Fibroblast of pulmonary artery (primary cell): ENCODE data around the gene COL7A1.

Experiments
- DNase-seq: peaks from one replicate; pipeline ENCODE4 v3.0.0-alpha.2; 2010; ENCODE audit warnings: low read depth
- H3K4me3 ChIP-seq: replicated peaks from 2 replicates; pipeline ENCODE4 v1.5.1; 2011; ENCODE audit warnings: low read depth, mild to moderate bottlenecking, control low read depth, low read length, moderate library complexity
- CTCF ChIP-seq: IDR thresholded peaks from 2 replicates; pipeline ENCODE4 v1.5.1; 2011; ENCODE audit warnings: mild to moderate bottlenecking, control low read depth, low read length, inconsistent platforms; ENCODE audit errors: missing control alignments

The COL7A1 gene

GRCh38 chr3:48591436-48591835, 3.7 kb downstream of the COL7A1 start:
- no peak overlapping the region for H3K4me3 ChIP-seq
- TF ChIP-seq CTCF: no peak
- DNase-seq: no peak

- no peak for TF ChIP-seq CTCF
- DNase-seq: no peak
- H3K4me3 ChIP-seq: no peak overlapping the region
Observed at GRCh38 chr3:48588230-48588629, 6.9 kb downstream of the COL7A1 start.

- no peak for DNase-seq
- TF ChIP-seq CTCF: no peak
- H3K4me3 ChIP-seq: no peak overlapping the region
Observed at GRCh38 chr3:48587686-48588085, 7.4 kb downstream of the COL7A1 start.

GRCh38 chr3:48585411-48585810, 9.7 kb downstream of the COL7A1 start:
- no peak overlapping the region for H3K4me3 ChIP-seq
- no peak for TF ChIP-seq CTCF
- no peak for DNase-seq

DNA sequence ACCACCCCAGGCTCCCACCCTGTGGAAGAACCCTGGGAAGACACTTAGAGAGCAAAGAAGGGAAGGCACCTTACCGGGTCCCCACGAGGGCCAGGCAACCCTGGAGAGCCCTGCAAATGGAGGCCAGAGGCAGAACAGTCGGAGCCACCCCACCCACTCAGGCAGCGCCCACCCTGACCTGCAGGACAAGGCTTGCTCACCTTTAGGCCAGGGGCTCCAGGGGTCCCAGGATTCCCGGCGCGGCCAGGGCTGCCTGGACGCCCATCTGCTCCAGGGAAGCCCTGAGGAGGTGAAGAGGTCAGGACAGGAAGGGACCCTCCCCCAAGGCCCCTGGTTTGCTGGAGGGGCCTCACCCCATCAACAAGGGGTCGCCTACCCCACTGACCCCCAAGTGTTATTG, 10.3 kb downstream of the COL7A1 start:
- TF ChIP-seq CTCF: no peak
- no peak overlapping the region for H3K4me3 ChIP-seq
- DNase-seq: no peak

- H3K4me3 ChIP-seq: no peak overlapping the region
- no peak for DNase-seq
- TF ChIP-seq CTCF: no peak
Observed at GRCh38 chr3:48581621-48582481, 13.3 kb downstream of the COL7A1 start.

DNA sequence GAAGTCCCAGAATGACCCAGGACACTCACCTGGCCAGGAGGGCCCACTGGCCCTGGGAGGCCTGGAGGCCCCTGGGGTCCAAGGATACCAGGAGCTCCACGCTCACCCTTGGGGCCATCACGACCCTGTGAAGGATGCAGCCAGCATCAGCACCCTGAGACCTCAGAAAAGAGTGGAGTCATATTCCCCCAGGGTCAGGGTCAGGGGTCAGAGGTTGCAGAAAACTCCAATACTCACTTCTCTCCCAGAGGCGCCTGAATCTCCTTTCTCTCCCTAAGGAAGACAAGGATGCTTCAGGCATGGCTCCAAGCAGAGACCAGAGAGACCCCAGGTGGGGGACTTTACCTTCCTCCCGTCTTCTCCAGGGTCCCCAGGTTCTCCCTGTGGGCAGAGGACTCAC, 18.5 kb downstream of the COL7A1 start:
- H3K4me3 ChIP-seq: no peak overlapping the region
- TF ChIP-seq CTCF: no peak
- no peak for DNase-seq
